Nephron progenitor cell (in vitro differentiated cells): ENCODE measurements around the gene SLC12A9.

Source experiments
- DNase-seq: peaks from one replicate; pipeline ENCODE4 v3.0.0; 2021
- H3K27ac Mint-ChIP-seq: 2 replicates; pipeline ENCODE4 v1.8.0; 2021; ENCODE audit warnings: mild to moderate bottlenecking, moderate library complexity, mixed read lengths
- H3K27me3 Mint-ChIP-seq: 2 replicates; pipeline ENCODE4 v1.8.0; 2021; ENCODE audit warnings: mild to moderate bottlenecking, low read depth, mixed read lengths; ENCODE audit not compliant: poor library complexity
- H3K36me3 Mint-ChIP-seq: 2 replicates; pipeline ENCODE4 v1.8.0; 2021; ENCODE audit warnings: low read depth, mixed read lengths
- H3K4me1 Mint-ChIP-seq: 2 replicates; pipeline ENCODE4 v1.8.0; 2021; ENCODE audit warnings: mixed read lengths
- H3K4me3 Mint-ChIP-seq: 2 replicates; pipeline ENCODE4 v1.8.0; 2021; ENCODE audit warnings: mild to moderate bottlenecking, moderate library complexity, mixed read lengths
- H3K9me3 Mint-ChIP-seq: 2 replicates; pipeline ENCODE4 v1.8.0; 2021; ENCODE audit warnings: mild to moderate bottlenecking, moderate library complexity, mixed read lengths
- CTCF ChIP-seq: fragments of 200-600 bp; sonication (generic); IDR thresholded peaks from 2 replicates; pipeline ENCODE4 v1.5.0; 2021; ENCODE audit warnings: antibody characterized with exemption

The SLC12A9 gene

GRCh38 chr7:100882201-100882600 is 29.7 kb downstream of the SLC12A9 start:
- Mint-ChIP-seq H3K27ac (peak overlapping the region; percentile 85), H3K9me3 (no peaks in the 10 kb centered on the region), H3K4me1 (peaks cover 89% of the 10 kb centered on the region), H3K4me3 (no peak overlapping the region), H3K36me3 (peaks cover 95% of the 10 kb centered on the region), H3K27me3 (peaks cover 2% of the 10 kb centered on the region)
- TF ChIP-seq CTCF: no peak
- DNase-seq: no peak

- Mint-ChIP-seq H3K9me3 (no peaks in the 10 kb centered on the region), H3K4me3 (peak overlapping the region; percentile 5), H3K27ac (peak overlapping the region; percentile 98), H3K36me3 (peaks cover 98% of the 10 kb centered on the region), H3K27me3 (peaks cover 2% of the 10 kb centered on the region), H3K4me1 (peaks cover 91% of the 10 kb centered on the region)
- TF ChIP-seq CTCF: no peak
- DNase-seq: no peak
Measured at GRCh38 chr7:100882785-100883526, 30.4 kb downstream of the SLC12A9 start.

- peaks cover 80% of the 10 kb centered on the region for H3K4me1 Mint-ChIP-seq
- H3K27me3 Mint-ChIP-seq: peaks cover 2% of the 10 kb centered on the region
- H3K27ac Mint-ChIP-seq: peak overlapping the region; percentile 98
- TF ChIP-seq CTCF: no peak
- no peaks in the 10 kb centered on the region for H3K9me3 Mint-ChIP-seq
- no peak for DNase-seq
- H3K36me3 Mint-ChIP-seq: peaks cover 85% of the 10 kb centered on the region
- H3K4me3 Mint-ChIP-seq: no peak overlapping the region
Measured at GRCh38 chr7:100884736-100885439, 32.4 kb downstream of the SLC12A9 start.

- peaks cover 78% of the 10 kb centered on the region for H3K36me3 Mint-ChIP-seq
- no peak for TF ChIP-seq CTCF
- peaks cover 80% of the 10 kb centered on the region for H3K4me1 Mint-ChIP-seq
- DNase-seq: no peak
- H3K27ac Mint-ChIP-seq: peak overlapping the region; percentile 98
- H3K9me3 Mint-ChIP-seq: no peaks in the 10 kb centered on the region
- H3K4me3 Mint-ChIP-seq: peak overlapping the region; percentile 13
- H3K27me3 Mint-ChIP-seq: peaks cover 3% of the 10 kb centered on the region
Measured at GRCh38 chr7:100885440-100886141, 33.1 kb downstream of the SLC12A9 start.

GRCh38 chr7:100886142-100886935 is 33.8 kb downstream of the SLC12A9 start:
- Mint-ChIP-seq H3K36me3 (peaks cover 71% of the 10 kb centered on the region), H3K27ac (peak overlapping the region; percentile 98), H3K4me3 (peak overlapping the region; percentile 13), H3K9me3 (no peaks in the 10 kb centered on the region), H3K4me1 (peaks cover 79% of the 10 kb centered on the region), H3K27me3 (peaks cover 5% of the 10 kb centered on the region)
- no peak for TF ChIP-seq CTCF
- no peak for DNase-seq
